GM12878 (cell line): Measurements from ENCODE around the gene ERC2. TPM values are rescaled to one million over a fixed set of nuclear protein-coding genes. Genes with fewer than 3 reads are reported as not detected.

Experiments
- ATAC-seq: fragments of 200-7000 bp; cut with Tn5 transposase; 3 replicates; pipeline ENCODE4 v1.9.1; 2020; ENCODE audit warnings: mild to moderate bottlenecking, moderate library complexity
- BruUV-seq: library from RNA; stranded (reverse); fragments of 400-500 nt; replicated peaks from 2 replicates; lab custom pipeline; 2021; lab: Mats Ljungman, UMichigan
- CTCF ChIA-PET: fragments of 300-600 bp; sonication (Branson Sonifier 250); formaldehyde crosslinking; extraction: SDS; loops from one replicate; lab custom pipeline; 2021; ENCODE audit warnings: inconsistent platforms; lab: Yijun Ruan, JAX
- POLR2A ChIA-PET: fragments of 350-600 bp; formaldehyde crosslinking; extraction: SDS; loops from one replicate; lab custom pipeline; 2021; ENCODE audit warnings: inconsistent platforms; lab: Charles Lee
- RAD21 ChIA-PET: fragments of 300-600 bp; sonication (Branson Sonifier 250); formaldehyde crosslinking; loops from one replicate; lab custom pipeline; 2023; ENCODE audit warnings: antibody characterized with exemption; ENCODE audit not compliant: unreplicated experiment; lab: Charles Lee
- SMC1A ChIA-PET: fragments of 300-600 bp; sonication (Branson Sonifier 250); formaldehyde crosslinking; loops from one replicate; lab custom pipeline; 2023; ENCODE audit not compliant: unreplicated experiment, uncharacterized antibody; lab: Charles Lee
- DNase-seq: peaks from one replicate; pipeline ENCODE4 v3.0.0-alpha.2; 2011; ENCODE audit warnings: low read depth, low spot score
- FAIRE-seq: peaks from 3 replicates; lab custom pipeline; 2011; peaks lifted over from hg19 to GRCh38; lab: Jason Lieb, UNC
- H2AFZ ChIP-seq: 2 replicates; pipeline ENCODE4 v1.6.0; 2011; ENCODE audit warnings: low read depth, low read length, control low read depth; ENCODE audit not compliant: control insufficient read depth
- H3K27ac ChIP-seq: 2 replicates; pipeline ENCODE4 v1.5.1; 2011; ENCODE audit warnings: control low read depth; ENCODE audit not compliant: control insufficient read depth, insufficient read depth
- H3K27me3 ChIP-seq, 2 experiments: replicated peaks in 1 of 2; 2 replicates each; pipeline versions ENCODE4 v1.6.0 to v1.6.1; 2011; ENCODE audit warnings: low read length in 1 of 2; ENCODE audit not compliant: control insufficient read depth in 2 of 2, insufficient read depth in 2 of 2
- H3K36me3 ChIP-seq, 2 experiments: 2 replicates each; pipeline ENCODE4 v1.5.1; 2011; ENCODE audit warnings: low read length in 1 of 2; ENCODE audit not compliant: control insufficient read depth in 2 of 2, insufficient read depth in 2 of 2
- H3K4me1 ChIP-seq: 2 replicates; pipeline ENCODE4 v1.6.1; 2011; ENCODE audit warnings: mild to moderate bottlenecking, low read length, moderate library complexity, mixed read lengths; ENCODE audit not compliant: control insufficient read depth, insufficient read depth
- H3K4me2 ChIP-seq: 2 replicates; pipeline ENCODE4 v1.6.0; 2011; ENCODE audit warnings: control low read depth; ENCODE audit not compliant: control insufficient read depth, insufficient read depth
- H3K4me3 ChIP-seq: fragments of 200-600 bp; sonication (generic); 2 replicates; pipeline ENCODE4 v1.5.1; 2016
- H3K79me2 ChIP-seq: 2 replicates; pipeline ENCODE4 v1.6.0; 2011; ENCODE audit warnings: low read length; ENCODE audit not compliant: control insufficient read depth, insufficient read depth
- H3K9ac ChIP-seq: 2 replicates; pipeline ENCODE4 v1.8.0; 2011; ENCODE audit warnings: low read length, control low read depth, mixed read lengths; ENCODE audit not compliant: control insufficient read depth, insufficient read depth
- H3K9me3 ChIP-seq: replicated peaks from 3 replicates; pipeline ENCODE4 v1.5.1; 2011; ENCODE audit warnings: mild to moderate bottlenecking, low read length; ENCODE audit not compliant: control insufficient read depth, insufficient read depth
- H4K20me1 ChIP-seq: 2 replicates; pipeline ENCODE4 v1.6.0; 2011; ENCODE audit not compliant: control insufficient read depth, insufficient read depth
- BMI1 ChIP-seq: fragments of 450-650 bp; IDR thresholded peaks from 2 replicates; pipeline ENCODE4 v1.6.1; 2016; ENCODE audit warnings: mild to moderate bottlenecking, moderate library complexity, borderline replicate concordance
- CREM ChIP-seq: IDR thresholded peaks from 2 replicates; pipeline ENCODE4 v1.6.1; 2014; ENCODE audit warnings: antibody characterized with exemption, low read depth
- EGR1 ChIP-seq, 2 experiments: IDR thresholded peaks; 1 replicate in 1 of 2; 2 replicates in 1 of 2; pipeline ENCODE4 v1.6.1; 2011 to 2012; ENCODE audit warnings: low read depth in 2 of 2, low read length in 2 of 2, borderline replicate concordance in 1 of 2, mild to moderate bottlenecking in 1 of 2, moderate library complexity in 1 of 2
- ELK1 ChIP-seq: IDR thresholded peaks from 2 replicates; pipeline ENCODE4 v1.6.1; 2012; ENCODE audit warnings: low read depth, low read length, improper control_type of control experiment
- FOXK2 ChIP-seq: fragments of 450-650 bp; IDR thresholded peaks from 2 replicates; pipeline ENCODE4 v1.6.1; 2017; ENCODE audit warnings: mild to moderate bottlenecking, moderate library complexity
- HDAC6 ChIP-seq: fragments of 200-600 bp; sonication (generic); IDR thresholded peaks from one replicate; pipeline ENCODE4 v1.8.0; 2017; ENCODE audit warnings: antibody characterized with exemption; ENCODE audit not compliant: unreplicated experiment
- IRF4 ChIP-seq: IDR thresholded peaks from 2 replicates; pipeline ENCODE4 v1.6.1; 2011; ENCODE audit warnings: low read depth, low read length
- MEF2B ChIP-seq: fragments of 450-650 bp; IDR thresholded peaks from 2 replicates; pipeline ENCODE4 v1.6.1; 2018; ENCODE audit warnings: mild to moderate bottlenecking, moderate library complexity; ENCODE audit not compliant: partially characterized antibody, poor library complexity, severe bottlenecking
- NFXL1 ChIP-seq: fragments of 450-650 bp; IDR thresholded peaks from 2 replicates; pipeline ENCODE4 v1.6.1; 2017; ENCODE audit warnings: antibody characterized with exemption, mild to moderate bottlenecking, borderline replicate concordance
- TAF1 ChIP-seq: IDR thresholded peaks from 2 replicates; pipeline ENCODE4 v1.6.1; 2011; ENCODE audit warnings: mild to moderate bottlenecking, low read depth, low read length, borderline replicate concordance
- YBX1 ChIP-seq: fragments of 450-650 bp; IDR thresholded peaks from 2 replicates; pipeline ENCODE4 v1.6.1; 2016; ENCODE audit warnings: antibody characterized with exemption
- YY1 ChIP-seq: IDR thresholded peaks from 2 replicates; pipeline ENCODE4 v1.6.1; 2011; ENCODE audit warnings: low read depth, mild to moderate bottlenecking, low read length
- ZBED1 ChIP-seq: IDR thresholded peaks from 2 replicates; pipeline ENCODE4 v1.6.1; 2016; ENCODE audit warnings: borderline replicate concordance
- ZNF24 ChIP-seq: fragments of 450-650 bp; IDR thresholded peaks from 2 replicates; pipeline ENCODE4 v1.6.1; 2017; ENCODE audit warnings: antibody characterized with exemption, mild to moderate bottlenecking
- ZNF622 ChIP-seq: fragments of 450-650 bp; IDR thresholded peaks from 2 replicates; pipeline ENCODE4 v1.6.1; 2017; ENCODE audit warnings: mild to moderate bottlenecking, inconsistent platforms
- WGBS: methylation state at CpG from one replicate; pipeline ENCODE4 v1.1.6; 2016; ENCODE audit warnings: low lambda C conversion rate; ENCODE audit not compliant: insufficient replicate concordance, insufficient coverage; ENCODE audit errors: missing lambda C conversion rate; 5-methylcytosine and 5-hydroxymethylcytosine counted together
- in situ Hi-C: fragments of 300-500 bp; cut with MboI; formaldehyde crosslinking; loops from 9 replicates; pipeline ENCODE4 v1.14.3; 2018; ENCODE audit warnings: mixed read lengths
- intact Hi-C: fragments of 100-400 bp; cut with micrococcal nuclease; formaldehyde crosslinking; loops from one replicate; pipeline ENCODE4 v1.14.2; 2022; ENCODE audit not compliant: unreplicated experiment
- polyA plus RNA-seq, 11 experiments: library from polyadenylated mRNA; depleted of rRNA in 4 of 11; unstranded in 6 of 11; stranded (reverse) in 5 of 11; fragments of >200 nt; fragmentation: Nextera tagmentation in 4 of 11; fragmentation: Illumina TruSeq in 1 of 11; extraction: Ambion mirVana in 4 of 11; extraction: Trizol in 1 of 11; gene quantifications; 1 replicate in 1 of 11; 2 replicates in 10 of 11; pipeline versions ENCODE4 v1.2.1 to v1.2.3, GENCODE V29; 2011 to 2016; ENCODE audit warnings: inconsistent platforms in 2 of 11, missing spikeins in 2 of 11, low read depth in 1 of 11
- total RNA-seq, 4 experiments: library from RNA; depleted of rRNA in 3 of 4; stranded (reverse); fragments of >200 nt in 3 of 4; fragmentation: Illumina TruSeq in 1 of 4; extraction: Trizol in 1 of 4; gene quantifications; 2 replicates each; pipeline versions ENCODE4 v1.2.1 to v1.2.3, GENCODE V29; 2013 to 2021
- TF ChIP-seq, protein P1 (sequence below): IDR thresholded peaks from 2 replicates; pipeline ENCODE4 v1.6.1; 2012; ENCODE audit warnings: low read depth, low read length, improper control_type of control experiment
- TF ChIP-seq, protein P2 (sequence below): fragments of 450-650 bp; IDR thresholded peaks from 2 replicates; pipeline ENCODE4 v1.6.1; 2017; ENCODE audit warnings: low read depth, mild to moderate bottlenecking, moderate library complexity

Gene ERC2
- total and polyA plus RNA-seq, 10 of the 15 experiments (the other 5 are each of a cell fraction or from before 2014, with no cell fraction given) = 0.06 to 1.4 (median 0.12) TPM; not detected in 3

DNA sequence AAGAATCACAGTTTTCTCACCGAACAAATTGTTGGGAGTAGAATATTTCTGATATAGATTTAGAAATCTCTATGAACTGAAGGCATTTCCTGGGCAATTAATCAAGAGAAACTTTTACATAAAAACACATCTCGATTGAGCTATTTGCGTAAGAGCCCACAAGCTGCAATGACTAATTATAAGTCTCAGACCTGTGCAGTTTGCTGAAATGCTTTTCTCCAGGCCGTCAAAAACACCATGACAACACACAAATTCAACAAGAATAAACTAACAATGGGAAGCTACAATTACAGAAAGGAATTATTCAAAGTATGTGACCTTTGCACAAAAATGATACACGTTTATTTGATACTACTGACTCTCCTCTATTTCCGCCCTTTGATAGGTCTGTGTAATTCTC lies 499.9 kb downstream of the ERC2 start:
- H3K4me2 ChIP-seq = no peak overlapping the region
- ChIA-PET POLR2A (no interaction called here), RAD21 (no interaction called here), CTCF (no interaction called here), SMC1A (no interaction called here)
- H3K79me2 ChIP-seq = no peaks in the 10 kb centered on the region
- intact Hi-C loops = no loop called here
- in situ Hi-C loops = no loop called here
- H3K4me3 ChIP-seq = no peak overlapping the region
- ATAC-seq = no peak
- no peak for FAIRE-seq
- TF ChIP-seq NFXL1 (no peak), MEF2B (no peak), FOXK2 (no peak), TAF1 (no peak), HDAC6 (no peak), EGR1 (IDR thresholded peaks at IDR 0.05; ENCODE audit: borderline replicate concordance in 1 of 2, low read depth in 2 of 2, low read length in 2 of 2) (no peak), ELK1 (no peak), IRF4 (no peak), ZNF622 (no peak), BMI1 (no peak), ZNF24 (no peak), ZBED1 (no peak), YBX1 (no peak), CREM (no peak), YY1 (no peak)
- TF ChIP-seq, protein P1, sequence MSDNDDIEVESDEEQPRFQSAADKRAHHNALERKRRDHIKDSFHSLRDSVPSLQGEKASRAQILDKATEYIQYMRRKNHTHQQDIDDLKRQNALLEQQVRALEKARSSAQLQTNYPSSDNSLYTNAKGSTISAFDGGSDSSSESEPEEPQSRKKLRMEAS = no peak
- TF ChIP-seq, protein P2, sequence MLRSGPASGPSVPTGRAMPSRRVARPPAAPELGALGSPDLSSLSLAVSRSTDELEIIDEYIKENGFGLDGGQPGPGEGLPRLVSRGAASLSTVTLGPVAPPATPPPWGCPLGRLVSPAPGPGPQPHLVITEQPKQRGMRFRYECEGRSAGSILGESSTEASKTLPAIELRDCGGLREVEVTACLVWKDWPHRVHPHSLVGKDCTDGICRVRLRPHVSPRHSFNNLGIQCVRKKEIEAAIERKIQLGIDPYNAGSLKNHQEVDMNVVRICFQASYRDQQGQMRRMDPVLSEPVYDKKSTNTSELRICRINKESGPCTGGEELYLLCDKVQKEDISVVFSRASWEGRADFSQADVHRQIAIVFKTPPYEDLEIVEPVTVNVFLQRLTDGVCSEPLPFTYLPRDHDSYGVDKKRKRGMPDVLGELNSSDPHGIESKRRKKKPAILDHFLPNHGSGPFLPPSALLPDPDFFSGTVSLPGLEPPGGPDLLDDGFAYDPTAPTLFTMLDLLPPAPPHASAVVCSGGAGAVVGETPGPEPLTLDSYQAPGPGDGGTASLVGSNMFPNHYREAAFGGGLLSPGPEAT = no peak
- WGBS = 13% methylated on average over 6 of the region's 6 CpGs
- no peaks in the 10 kb centered on the region for H3K9me3 ChIP-seq
- H3K27me3 ChIP-seq = no peaks in the 10 kb centered on the region
- no peak overlapping the region for H3K9ac ChIP-seq
- BruUV-seq = no TSS peak
- no peaks in the 10 kb centered on the region for H3K4me1 ChIP-seq
- H3K36me3 ChIP-seq = no peaks in the 10 kb centered on the region
- no peak overlapping the region for H3K27ac ChIP-seq
- no peak overlapping the region for H2AFZ ChIP-seq
- no peak for DNase-seq
- H4K20me1 ChIP-seq = no peaks in the 10 kb centered on the region
